Body of pancreas (tissue), 4 donors: ENCODE measurements around the gene RASL10A. TPM values are rescaled to one million over a fixed set of nuclear protein-coding genes. Genes with fewer than 3 reads are reported as not detected.

Experiments used
- ATAC-seq: fragments of 150-250 bp; one replicate; pipeline ENCODE4 v1.9.1; 2016
- DNase-seq, 4 donors: peaks; one replicate each; pipeline ENCODE4 v3.0.0-alpha.2; 2019
- H3K27ac ChIP-seq, 4 donors: fragments of 200-600 bp; sonication (generic); 1 replicate in 3 of 4; 2 replicates in 1 of 4; pipeline versions ENCODE4 v1.5.1 to v1.6.1; 2016 to 2019; ENCODE audit warnings: mild to moderate bottlenecking in 1 of 4, mixed read lengths in 1 of 4, moderate library complexity in 1 of 4
- H3K27me3 ChIP-seq, 2 donors: fragments of 200-600 bp; sonication (generic); one replicate each; pipeline ENCODE4 v1.6.0; 2016; ENCODE audit warnings: mild to moderate bottlenecking in 1 of 2
- H3K36me3 ChIP-seq, 2 donors: fragments of 200-600 bp; sonication (generic); replicated peaks in 1 of 2; 2 replicates each; pipeline ENCODE4 v1.5.1; 2016; ENCODE audit warnings: low read depth in 2 of 2; ENCODE audit not compliant: insufficient read depth in 1 of 2
- H3K4me1 ChIP-seq: fragments of 200-600 bp; sonication (generic); one replicate; pipeline ENCODE4 v1.6.0; 2016
- H3K4me3 ChIP-seq, 2 donors: fragments of 200-600 bp; sonication (generic); 1 replicate in 1 of 2; 2 replicates in 1 of 2; pipeline ENCODE4 v1.5.1; 2016 to 2019
- H3K9me3 ChIP-seq, 3 donors: fragments of 200-600 bp; sonication (generic); 1 replicate in 2 of 3; 2 replicates in 1 of 3; pipeline ENCODE4 v1.5.1; 2016
- CTCF ChIP-seq, 7 experiments: fragments of 450-650 bp in 4 of 7; fragments of 200-600 bp in 3 of 7; sonication (generic) in 3 of 7; IDR thresholded peaks; one replicate each; pipeline ENCODE4 v1.5.1; 2016 to 2019; ENCODE audit warnings: antibody characterized with exemption in 7 of 7
- POLR2A ChIP-seq, 3 donors: fragments of 450-650 bp; IDR thresholded peaks; one replicate each; pipeline ENCODE4 v1.6.1; 2016; ENCODE audit warnings: antibody characterized with exemption in 3 of 3, mild to moderate bottlenecking in 2 of 3
- WGBS, 2 donors: methylation state at CpG; one replicate each; pipeline ENCODE4 v1.1.5; 2017; 5-methylcytosine and 5-hydroxymethylcytosine counted together
- intact Hi-C: fragments of 100-400 bp; cut with DNase I; formaldehyde crosslinking; loops from one replicate; pipeline ENCODE4 v1.15.1; 2023
- total RNA-seq, 2 donors: library from RNA; depleted of rRNA; stranded (reverse); fragments of >200 nt; gene quantifications; one replicate each; pipeline ENCODE4 v1.1.0, GENCODE V29; 2016

The RASL10A gene
- total RNA-seq, 2 donors from 2014 or later: 0.78 TPM; not detected in 1

- H3K27me3 ChIP-seq: no peaks in the 10 kb centered on the region
- H3K27ac ChIP-seq: no peak overlapping the region
- intact Hi-C loops: loop anchor here (10.0 kb wide), 1 partner anchor 235 kb away; no protein-coding TSS in a partner anchor
- H3K4me1 ChIP-seq: peaks cover 3% of the 10 kb centered on the region
- ATAC-seq (no peak), DNase-seq (no peak)
- TF ChIP-seq POLR2A (IDR thresholded peaks at IDR 0.05) (no peak), CTCF (IDR thresholded peaks at IDR 0.05) (no peak)
- no peaks in the 10 kb centered on the region for H3K9me3 ChIP-seq
- H3K4me3 ChIP-seq: no peak overlapping the region
- 57 to 65% methylated on average over 5 of the region's 5 CpGs for WGBS, 2 donors
- H3K36me3 ChIP-seq: peaks cover 10 to 60% of the 10 kb centered on the region in 2 donors
Observed at GRCh38 chr22:29290061-29290460, 25.4 kb downstream of the RASL10A start.

GRCh38 chr22:29288837-29289236 lies 26.7 kb downstream of the RASL10A start:
- intact Hi-C loops: no loop called here
- H3K4me1 ChIP-seq: peaks cover 3% of the 10 kb centered on the region
- H3K4me3 ChIP-seq: no peak overlapping the region
- no peaks in the 10 kb centered on the region for H3K27me3 ChIP-seq
- DNase-seq (no peak), ATAC-seq (no peak)
- H3K9me3 ChIP-seq: no peaks in the 10 kb centered on the region
- peaks cover 10 to 63% of the 10 kb centered on the region in 2 donors for H3K36me3 ChIP-seq
- no peak overlapping the region for H3K27ac ChIP-seq
- WGBS, 2 donors: 33 to 45% methylated on average over 2 of the region's 2 CpGs
- no peak for TF ChIP-seq CTCF (IDR thresholded peaks at IDR 0.05)
- TF ChIP-seq POLR2A (IDR thresholded peaks at IDR 0.05): no peak

- 90 to 91% methylated on average over 3 of the region's 3 CpGs for WGBS, 2 donors
- no peak for ATAC-seq
- no peak for DNase-seq
- no peaks in the 10 kb centered on the region for H3K9me3 ChIP-seq
- intact Hi-C loops: no loop called here
- no peaks in the 10 kb centered on the region for H3K27me3 ChIP-seq
- TF ChIP-seq CTCF (IDR thresholded peaks at IDR 0.05) (no peak), POLR2A (IDR thresholded peaks at IDR 0.05) (no peak)
- no peak overlapping the region for H3K4me3 ChIP-seq
- H3K36me3 ChIP-seq: peaks cover 11 to 54% of the 10 kb centered on the region in 2 donors
- peaks cover 6% of the 10 kb centered on the region for H3K4me1 ChIP-seq
- no peak overlapping the region for H3K27ac ChIP-seq
Observed at GRCh38 chr22:29284196-29284595, 31.3 kb downstream of the RASL10A start.

GRCh38 chr22:29277927-29278326 lies 37.6 kb downstream of the RASL10A start:
- TF ChIP-seq CTCF (IDR thresholded peaks at IDR 0.05) (no peak), POLR2A (IDR thresholded peaks at IDR 0.05) (peak in 1 of 3 donors; percentile 32)
- Histone ChIP-seq H3K27me3 (no peaks in the 10 kb centered on the region), H3K4me1 (peaks cover 53% of the 10 kb centered on the region), H3K4me3 (no peak overlapping the region), H3K9me3 (no peaks in the 10 kb centered on the region), H3K27ac (peak overlapping the region; percentile 39 to 71 (median 65)), H3K36me3 (peaks cover 19% of the 10 kb centered on the region in 2 donors)
- 40 to 50% methylated on average over 1 of the region's 1 CpG for WGBS, 2 donors
- peak; percentile 50 to 87 (median 78) for DNase-seq
- peak; percentile 74 for ATAC-seq
- intact Hi-C loops: no loop called here
